ENCODE data around the gene VSTM2L. TPM values are rescaled to one million over a fixed set of nuclear protein-coding genes. Genes with fewer than 3 reads are reported as not detected.
"Not testable (repeated sequence)": the region's sequence is repeated elsewhere in the genome, so short reads cannot be mapped to it uniquely, and the experiment has no call there.

Gene VSTM2L
- total RNA-seq (1 to 10 TPM; 1.1 to 4.4 (median 2.8) TPM), polyA plus RNA-seq (10 to 100 TPM in 1 of 2 donors, 1 to 10 TPM in 1; 2.8 to 10.1 TPM)

- H3K27ac ChIP-seq: no peak within 1 kb of the TSS
- ATAC-seq (peak; percentile 44 to 72 (median 67)), FAIRE-seq (no peak)
These were observed at the start of gene VSTM2L for GRCh38 chr20:37902504-37903313. Gene VSTM2L (plus strand): TSS chr20:37903127. CDS start chr20:37903351, 224 bp downstream.

GRCh38 chr20:37853823-37854375 is 49.0 kb upstream of the VSTM2L start:
- H3K4me1 ChIP-seq: no peaks in the 10 kb centered on the region
- no peak overlapping the region for H3K4me3 ChIP-seq
- no peak overlapping the region for H3K27ac ChIP-seq
- no peaks in the 10 kb centered on the region for H3K9me3 ChIP-seq
- TF ChIP-seq CTCF (IDR thresholded peaks at IDR 0.05): no peak
- WGBS, 2 donors: 93 to 97% methylated on average over 2 of the region's 2 CpGs
- ATAC-seq (no peak), DNase-seq (no peak), FAIRE-seq (no peak)
- no peaks in the 10 kb centered on the region for H3K36me3 ChIP-seq
- intact Hi-C loops (cut with DNase I): no loop called here
- H3K27me3 ChIP-seq: no peaks in the 10 kb centered on the region

More at GRCh38 chr20:37902504-37903313, at the start of gene VSTM2L:
- Histone ChIP-seq H3K9me3 (no peaks in the 10 kb centered on the region), H3K4me3 (peak within 1 kb of the TSS in 3 of 4 donors; percentile 19 to 48 (median 26)), H3K36me3 (no peaks in the 10 kb centered on the region), H3K4me1 (peaks cover 0 to 7% (median 0%) of the 10 kb centered on the region in 3 donors), H3K27me3 (peaks cover 0 to 6% (median 0%) of the 10 kb centered on the region in 4 donors)
- peak in 4 of 6 donors; percentile 35 to 69 (median 49) for DNase-seq
- TF ChIP-seq CTCF (IDR thresholded peaks at IDR 0.05): no peak
- WGBS, 2 donors: 5 to 6% methylated on average over 45 to 70 of the region's 71 CpGs
- intact Hi-C loops (cut with DNase I): no loop called here

- intact Hi-C loops (cut with DNase I); ATAC-seq: not testable (repeated sequence)
These were observed 46.9 kb upstream of the VSTM2L start for GRCh38 chr20:37856034-37856433.

GRCh38 chr20:37856932-37857660 is 45.8 kb upstream of the VSTM2L start:
- Histone ChIP-seq H3K4me1 (no peaks in the 10 kb centered on the region), H3K9me3 (no peaks in the 10 kb centered on the region), H3K36me3 (no peaks in the 10 kb centered on the region), H3K27me3 (no peaks in the 10 kb centered on the region), H3K4me3 (no peak overlapping the region), H3K27ac (no peak overlapping the region)
- no peak for TF ChIP-seq CTCF (IDR thresholded peaks at IDR 0.05)
- WGBS, 2 donors: 82 to 84% methylated on average over 10 of the region's 10 CpGs
- FAIRE-seq (no peak), ATAC-seq (peak in 1 of 4 donors; percentile 43), DNase-seq (no peak)
- intact Hi-C loops (cut with DNase I): no loop called here

More at GRCh38 chr20:37856034-37856433, 46.9 kb upstream of the VSTM2L start:
- not testable (repeated sequence) for H3K9me3 ChIP-seq, H3K4me3 ChIP-seq, H3K27ac ChIP-seq, H3K4me1 ChIP-seq, DNase-seq, H3K27me3 ChIP-seq, H3K36me3 ChIP-seq, FAIRE-seq
- WGBS, 2 donors: 95 to 99% methylated on average over 5 of the region's 5 CpGs

GRCh38 chr20:37859406-37860171 is 43.3 kb upstream of the VSTM2L start:
- TF ChIP-seq CTCF (IDR thresholded peaks at IDR 0.05): no peak
- DNase-seq (no peak), FAIRE-seq (no peak), ATAC-seq (no peak)
- no peaks in the 10 kb centered on the region for H3K9me3 ChIP-seq
- no peaks in the 10 kb centered on the region for H3K27me3 ChIP-seq
- H3K27ac ChIP-seq: no peak overlapping the region
- H3K36me3 ChIP-seq: no peaks in the 10 kb centered on the region
- WGBS, 2 donors: 96% methylated on average over 15 of the region's 15 CpGs
- H3K4me1 ChIP-seq: no peaks in the 10 kb centered on the region
- H3K4me3 ChIP-seq: no peak overlapping the region
- intact Hi-C loops (cut with DNase I): no loop called here
